ENCODE measurements around the gene FAM78A.

- TF ChIP-seq YY1 (IDR thresholded peaks at IDR 0.05; ENCODE audit: extremely low read depth, insufficient replicate concordance, low read depth, low read length) (no peak), POLR2A (IDR thresholded peaks at IDR 0.05; ENCODE audit: borderline replicate concordance, extremely low read depth, insufficient read depth, insufficient read length) (no peak), CTCF (IDR thresholded peaks at IDR 0.05 in 2 of 3, conservative IDR thresholded peaks at IDR 0.05 in 1 of 3; ENCODE audit: borderline replicate concordance in 1 of 3, insufficient read depth in 1 of 3, low read depth in 2 of 3, low read length in 2 of 3) (no peak), POLR2AphosphoS5 (IDR thresholded peaks at IDR 0.05; ENCODE audit: low read depth, low read length) (no peak), SIN3A (IDR thresholded peaks at IDR 0.05; ENCODE audit: low read depth) (no peak), SP1 (IDR thresholded peaks at IDR 0.05; ENCODE audit: low read depth) (no peak), CEBPB (IDR thresholded peaks at IDR 0.05; ENCODE audit: low read depth) (no peak), EGR1 (IDR thresholded peaks at IDR 0.05; ENCODE audit: low read depth) (no peak), MAX (IDR thresholded peaks at IDR 0.05) (no peak), FOSL1 (IDR thresholded peaks at IDR 0.05; ENCODE audit: low read depth) (no peak), ZBTB33 (IDR thresholded peaks at IDR 0.05; ENCODE audit: extremely low read depth, insufficient replicate concordance, low read length) (no peak), EZH2phosphoT487 (IDR thresholded peaks at IDR 0.05; ENCODE audit: borderline replicate concordance) (no peak), JUND (IDR thresholded peaks at IDR 0.05) (no peak)
These were observed 41.4 kb downstream of the FAM78A start for GRCh38 chr9:131234799-131235479.

Data from HCT116 (cell line).